SK-N-SH treated with all-trans-retinoic acid at 6 μM for 48 hours (cell line): Measurements from ENCODE around the gene MAT1A.

Experiments used
- ATAC-seq: fragments of 200-7000 bp; cut with Tn5 transposase; 3 replicates; pipeline ENCODE4 v1.9.1; 2020; ENCODE audit warnings: mild to moderate bottlenecking, moderate library complexity
- ARNTL ChIP-seq: fragments of 450-650 bp; formaldehyde crosslinking; IDR thresholded peaks from 2 replicates; pipeline ENCODE4 v1.5.0; 2020; ENCODE audit warnings: low read depth, mild to moderate bottlenecking, moderate library complexity, borderline replicate concordance
- BACH2 ChIP-seq: fragments of 250-450 bp; sonication (Bioruptor Pico); IDR thresholded peaks from 2 replicates; pipeline ENCODE4 v1.9.0; 2021; ENCODE audit warnings: mild to moderate bottlenecking, borderline replicate concordance
- CSDC2 ChIP-seq: fragments of 250-450 bp; sonication (Bioruptor Pico); IDR thresholded peaks from 2 replicates; pipeline ENCODE4 v1.5.0; 2020; ENCODE audit warnings: mild to moderate bottlenecking, moderate library complexity
- ESRRG ChIP-seq: fragments of 250-450 bp; sonication (Bioruptor Pico); IDR thresholded peaks from 2 replicates; pipeline ENCODE4 v1.6.1; 2021; ENCODE audit warnings: mild to moderate bottlenecking
- ISL1 ChIP-seq: fragments of 250-450 bp; sonication (Bioruptor Pico); IDR thresholded peaks from 2 replicates; pipeline ENCODE4 v2.1.2; 2022; ENCODE audit warnings: mild to moderate bottlenecking, moderate library complexity
- OSR1 ChIP-seq: fragments of 250-450 bp; sonication (Bioruptor Pico); IDR thresholded peaks from 2 replicates; pipeline ENCODE4 v1.8.0; 2022; ENCODE audit warnings: moderate library complexity, mild to moderate bottlenecking, inconsistent platforms
- SNAI2 ChIP-seq: fragments of 250-450 bp; sonication (Bioruptor Pico); IDR thresholded peaks from 2 replicates; pipeline ENCODE4 v1.5.0; 2020; ENCODE audit warnings: mild to moderate bottlenecking, moderate library complexity
- TCF4 ChIP-seq: fragments of 250-450 bp; sonication (Bioruptor Pico); IDR thresholded peaks from 2 replicates; pipeline ENCODE4 v1.8.0; 2021; ENCODE audit warnings: mild to moderate bottlenecking, moderate library complexity, borderline replicate concordance
- TOX ChIP-seq: fragments of 250-450 bp; sonication (Bioruptor Pico); IDR thresholded peaks from 2 replicates; pipeline ENCODE4 v1.8.0; 2021; ENCODE audit warnings: mild to moderate bottlenecking, moderate library complexity, borderline replicate concordance
- ZC3H10 ChIP-seq: fragments of 250-450 bp; sonication (Bioruptor Pico); IDR thresholded peaks from 2 replicates; pipeline ENCODE4 v1.5.1; 2021; ENCODE audit warnings: mild to moderate bottlenecking, moderate library complexity
- ZFP30 ChIP-seq: fragments of 450-650 bp; formaldehyde crosslinking; IDR thresholded peaks from 2 replicates; pipeline ENCODE4 v1.5.0; 2022; ENCODE audit warnings: mild to moderate bottlenecking, moderate library complexity
- ZNF565 ChIP-seq: fragments of 450-650 bp; formaldehyde crosslinking; conservative IDR thresholded peaks from 2 replicates; pipeline ENCODE4 v1.5.0; 2020; ENCODE audit warnings: low read depth, mild to moderate bottlenecking, moderate library complexity
- ZNF70 ChIP-seq: fragments of 450-650 bp; formaldehyde crosslinking; IDR thresholded peaks from 2 replicates; pipeline ENCODE4 v1.5.0; 2020; ENCODE audit warnings: mild to moderate bottlenecking, moderate library complexity
- ZNF8 ChIP-seq: fragments of 450-650 bp; formaldehyde crosslinking; IDR thresholded peaks from 2 replicates; pipeline ENCODE4 v1.5.0; 2020; ENCODE audit warnings: mild to moderate bottlenecking, moderate library complexity
- TF ChIP-seq, protein P1 (sequence below): fragments of 250-450 bp; sonication (Bioruptor Pico); IDR thresholded peaks from 2 replicates; pipeline ENCODE4 v1.8.0; 2021; ENCODE audit warnings: low read depth, mild to moderate bottlenecking, moderate library complexity, borderline replicate concordance
- TF ChIP-seq, protein P2 (sequence below): fragments of 250-450 bp; sonication (Bioruptor Pico); IDR thresholded peaks from 2 replicates; pipeline ENCODE4 v1.8.0; 2020; ENCODE audit warnings: mild to moderate bottlenecking, moderate library complexity, borderline replicate concordance
- TF ChIP-seq, protein P3 (sequence below): fragments of 250-450 bp; sonication (Bioruptor Pico); IDR thresholded peaks from 2 replicates; pipeline ENCODE4 v1.5.1; 2021; ENCODE audit warnings: mild to moderate bottlenecking, moderate library complexity
- TF ChIP-seq, protein P4 (sequence below): fragments of 250-450 bp; sonication (Bioruptor Pico); IDR thresholded peaks from 2 replicates; pipeline ENCODE4 v1.5.0; 2020; ENCODE audit warnings: mild to moderate bottlenecking, moderate library complexity
- TF ChIP-seq, protein P5 (sequence below): fragments of 250-450 bp; sonication (Bioruptor Pico); IDR thresholded peaks from 2 replicates; pipeline ENCODE4 v1.5.1; 2020; ENCODE audit warnings: low read depth, mild to moderate bottlenecking, moderate library complexity

MAT1A gene

DNA sequence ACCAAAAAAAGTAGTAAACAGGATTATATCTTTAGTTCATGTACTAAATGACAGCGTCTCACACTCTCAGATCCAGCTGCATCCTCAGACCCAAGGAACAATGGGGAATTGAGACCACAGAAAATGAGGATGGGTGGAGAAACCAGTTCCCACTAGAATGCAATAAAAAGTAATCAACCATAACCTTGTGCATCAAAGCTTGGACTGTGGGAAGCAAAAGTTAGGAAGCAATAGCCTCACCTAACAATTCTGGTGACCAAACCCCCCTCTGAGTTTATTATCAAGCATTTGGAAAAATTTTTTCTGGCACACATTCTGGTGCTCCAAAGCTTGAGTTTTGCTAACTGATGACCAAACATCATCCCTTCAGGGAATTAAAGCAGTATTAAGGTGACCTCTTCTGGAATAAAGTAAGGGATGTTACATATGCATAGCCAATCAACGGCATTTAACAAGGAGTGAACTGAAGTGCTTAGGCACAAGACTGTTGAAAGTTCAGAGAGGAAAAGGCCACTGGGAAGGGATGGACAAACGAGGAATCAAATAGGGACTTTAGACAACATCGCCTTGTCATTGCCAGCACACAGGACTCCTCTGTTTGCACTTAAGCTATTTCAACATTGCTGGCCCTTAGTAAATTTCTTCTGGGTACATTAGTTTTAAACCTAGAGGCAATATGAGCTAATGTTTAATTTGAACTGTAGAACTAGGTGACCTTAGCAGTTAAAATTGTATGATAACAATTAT is 1.2 kb upstream of the MAT1A start:
- no peak for ATAC-seq
- TF ChIP-seq ARNTL (CRISPR knock-in tag) (no peak), ESRRG (CRISPR knock-in tag) (no peak)

DNA sequence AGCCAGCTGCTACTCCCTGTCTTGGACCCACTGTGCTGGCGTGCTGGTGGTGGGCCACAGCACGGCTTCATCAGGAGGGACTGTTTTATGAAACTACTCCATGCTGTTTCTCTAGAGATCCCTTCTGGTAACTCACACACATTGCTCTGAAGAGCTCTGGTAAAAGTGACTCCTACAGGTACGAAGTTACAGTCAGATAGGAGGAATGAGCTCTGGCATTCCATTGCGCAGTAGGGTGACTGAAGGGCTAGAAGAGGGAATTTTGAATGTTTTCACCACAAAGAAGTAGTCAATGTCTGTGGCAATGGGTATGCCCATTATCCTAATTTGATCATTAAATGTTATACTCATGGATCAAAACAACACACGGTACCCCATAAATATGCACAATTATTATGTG is 609 bp downstream of the MAT1A start:
- ATAC-seq, result no peak
- TF ChIP-seq, protein P1, sequence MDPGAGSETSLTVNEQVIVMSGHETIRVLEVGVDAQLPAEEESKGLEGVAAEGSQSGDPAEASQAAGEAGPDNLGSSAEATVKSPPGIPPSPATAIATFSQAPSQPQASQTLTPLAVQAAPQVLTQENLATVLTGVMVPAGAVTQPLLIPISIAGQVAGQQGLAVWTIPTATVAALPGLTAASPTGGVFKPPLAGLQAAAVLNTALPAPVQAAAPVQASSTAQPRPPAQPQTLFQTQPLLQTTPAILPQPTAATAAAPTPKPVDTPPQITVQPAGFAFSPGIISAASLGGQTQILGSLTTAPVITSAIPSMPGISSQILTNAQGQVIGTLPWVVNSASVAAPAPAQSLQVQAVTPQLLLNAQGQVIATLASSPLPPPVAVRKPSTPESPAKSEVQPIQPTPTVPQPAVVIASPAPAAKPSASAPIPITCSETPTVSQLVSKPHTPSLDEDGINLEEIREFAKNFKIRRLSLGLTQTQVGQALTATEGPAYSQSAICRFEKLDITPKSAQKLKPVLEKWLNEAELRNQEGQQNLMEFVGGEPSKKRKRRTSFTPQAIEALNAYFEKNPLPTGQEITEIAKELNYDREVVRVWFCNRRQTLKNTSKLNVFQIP (CRISPR knock-in tag), result no peak
- TF ChIP-seq TOX (CRISPR knock-in tag) (no peak), BACH2 (no peak)

DNA sequence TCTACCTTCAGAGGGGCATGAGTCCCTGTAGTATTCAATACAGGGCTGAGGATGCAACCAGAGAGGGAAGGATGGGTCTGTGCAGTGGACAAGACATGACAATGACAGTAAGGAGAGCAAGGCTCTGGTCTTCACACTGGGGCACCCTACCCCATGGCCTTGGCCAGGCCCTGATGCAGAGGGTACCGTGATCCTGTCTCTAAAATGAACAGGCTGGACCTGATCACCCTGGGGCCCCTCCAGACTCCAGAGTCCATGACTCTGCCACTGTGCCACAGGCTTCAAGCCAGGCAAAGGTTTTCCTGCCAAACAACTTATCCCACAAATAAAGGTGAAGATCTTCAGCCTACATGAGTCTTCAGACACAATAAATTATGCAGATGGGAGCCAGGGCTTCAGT is 4.9 kb downstream of the MAT1A start:
- TF ChIP-seq ZC3H10 (no peak), ESRRG (CRISPR knock-in tag) (no peak), ZNF8 (CRISPR knock-in tag) (no peak), TCF4 (CRISPR knock-in tag) (no peak), ZNF70 (CRISPR knock-in tag) (no peak), SNAI2 (no peak), ARNTL (CRISPR knock-in tag) (no peak), ZNF565 (CRISPR knock-in tag) (no peak), TOX (CRISPR knock-in tag) (no peak), CSDC2 (CRISPR knock-in tag) (no peak), ZFP30 (no peak), OSR1 (no peak), BACH2 (no peak), ISL1 (CRISPR knock-in tag) (no peak)
- TF ChIP-seq, protein P2, sequence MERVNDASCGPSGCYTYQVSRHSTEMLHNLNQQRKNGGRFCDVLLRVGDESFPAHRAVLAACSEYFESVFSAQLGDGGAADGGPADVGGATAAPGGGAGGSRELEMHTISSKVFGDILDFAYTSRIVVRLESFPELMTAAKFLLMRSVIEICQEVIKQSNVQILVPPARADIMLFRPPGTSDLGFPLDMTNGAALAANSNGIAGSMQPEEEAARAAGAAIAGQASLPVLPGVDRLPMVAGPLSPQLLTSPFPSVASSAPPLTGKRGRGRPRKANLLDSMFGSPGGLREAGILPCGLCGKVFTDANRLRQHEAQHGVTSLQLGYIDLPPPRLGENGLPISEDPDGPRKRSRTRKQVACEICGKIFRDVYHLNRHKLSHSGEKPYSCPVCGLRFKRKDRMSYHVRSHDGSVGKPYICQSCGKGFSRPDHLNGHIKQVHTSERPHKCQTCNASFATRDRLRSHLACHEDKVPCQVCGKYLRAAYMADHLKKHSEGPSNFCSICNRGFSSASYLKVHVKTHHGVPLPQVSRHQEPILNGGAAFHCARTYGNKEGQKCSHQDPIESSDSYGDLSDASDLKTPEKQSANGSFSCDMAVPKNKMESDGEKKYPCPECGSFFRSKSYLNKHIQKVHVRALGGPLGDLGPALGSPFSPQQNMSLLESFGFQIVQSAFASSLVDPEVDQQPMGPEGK, result no peak
- TF ChIP-seq, protein P1 (CRISPR knock-in tag), result no peak
- TF ChIP-seq, protein P3, sequence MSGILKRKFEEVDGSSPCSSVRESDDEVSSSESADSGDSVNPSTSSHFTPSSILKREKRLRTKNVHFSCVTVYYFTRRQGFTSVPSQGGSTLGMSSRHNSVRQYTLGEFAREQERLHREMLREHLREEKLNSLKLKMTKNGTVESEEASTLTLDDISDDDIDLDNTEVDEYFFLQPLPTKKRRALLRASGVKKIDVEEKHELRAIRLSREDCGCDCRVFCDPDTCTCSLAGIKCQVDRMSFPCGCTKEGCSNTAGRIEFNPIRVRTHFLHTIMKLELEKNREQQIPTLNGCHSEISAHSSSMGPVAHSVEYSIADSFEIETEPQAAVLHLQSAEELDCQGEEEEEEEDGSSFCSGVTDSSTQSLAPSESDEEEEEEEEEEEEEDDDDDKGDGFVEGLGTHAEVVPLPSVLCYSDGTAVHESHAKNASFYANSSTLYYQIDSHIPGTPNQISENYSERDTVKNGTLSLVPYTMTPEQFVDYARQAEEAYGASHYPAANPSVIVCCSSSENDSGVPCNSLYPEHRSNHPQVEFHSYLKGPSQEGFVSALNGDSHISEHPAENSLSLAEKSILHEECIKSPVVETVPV (CRISPR knock-in tag), result no peak
- TF ChIP-seq, protein P4, sequence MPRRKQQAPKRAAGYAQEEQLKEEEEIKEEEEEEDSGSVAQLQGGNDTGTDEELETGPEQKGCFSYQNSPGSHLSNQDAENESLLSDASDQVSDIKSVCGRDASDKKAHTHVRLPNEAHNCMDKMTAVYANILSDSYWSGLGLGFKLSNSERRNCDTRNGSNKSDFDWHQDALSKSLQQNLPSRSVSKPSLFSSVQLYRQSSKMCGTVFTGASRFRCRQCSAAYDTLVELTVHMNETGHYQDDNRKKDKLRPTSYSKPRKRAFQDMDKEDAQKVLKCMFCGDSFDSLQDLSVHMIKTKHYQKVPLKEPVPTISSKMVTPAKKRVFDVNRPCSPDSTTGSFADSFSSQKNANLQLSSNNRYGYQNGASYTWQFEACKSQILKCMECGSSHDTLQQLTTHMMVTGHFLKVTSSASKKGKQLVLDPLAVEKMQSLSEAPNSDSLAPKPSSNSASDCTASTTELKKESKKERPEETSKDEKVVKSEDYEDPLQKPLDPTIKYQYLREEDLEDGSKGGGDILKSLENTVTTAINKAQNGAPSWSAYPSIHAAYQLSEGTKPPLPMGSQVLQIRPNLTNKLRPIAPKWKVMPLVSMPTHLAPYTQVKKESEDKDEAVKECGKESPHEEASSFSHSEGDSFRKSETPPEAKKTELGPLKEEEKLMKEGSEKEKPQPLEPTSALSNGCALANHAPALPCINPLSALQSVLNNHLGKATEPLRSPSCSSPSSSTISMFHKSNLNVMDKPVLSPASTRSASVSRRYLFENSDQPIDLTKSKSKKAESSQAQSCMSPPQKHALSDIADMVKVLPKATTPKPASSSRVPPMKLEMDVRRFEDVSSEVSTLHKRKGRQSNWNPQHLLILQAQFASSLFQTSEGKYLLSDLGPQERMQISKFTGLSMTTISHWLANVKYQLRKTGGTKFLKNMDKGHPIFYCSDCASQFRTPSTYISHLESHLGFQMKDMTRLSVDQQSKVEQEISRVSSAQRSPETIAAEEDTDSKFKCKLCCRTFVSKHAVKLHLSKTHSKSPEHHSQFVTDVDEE (CRISPR knock-in tag), result no peak
- TF ChIP-seq, protein P5, sequence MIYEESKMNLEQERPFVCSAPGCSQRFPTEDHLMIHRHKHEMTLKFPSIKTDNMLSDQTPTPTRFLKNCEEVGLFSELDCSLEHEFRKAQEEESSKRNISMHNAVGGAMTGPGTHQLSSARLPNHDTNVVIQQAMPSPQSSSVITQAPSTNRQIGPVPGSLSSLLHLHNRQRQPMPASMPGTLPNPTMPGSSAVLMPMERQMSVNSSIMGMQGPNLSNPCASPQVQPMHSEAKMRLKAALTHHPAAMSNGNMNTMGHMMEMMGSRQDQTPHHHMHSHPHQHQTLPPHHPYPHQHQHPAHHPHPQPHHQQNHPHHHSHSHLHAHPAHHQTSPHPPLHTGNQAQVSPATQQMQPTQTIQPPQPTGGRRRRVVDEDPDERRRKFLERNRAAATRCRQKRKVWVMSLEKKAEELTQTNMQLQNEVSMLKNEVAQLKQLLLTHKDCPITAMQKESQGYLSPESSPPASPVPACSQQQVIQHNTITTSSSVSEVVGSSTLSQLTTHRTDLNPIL (CRISPR knock-in tag), result no peak
- TF ChIP-seq, all 23 proteins: peak for 0

More for the DNA sequence above, 4.9 kb downstream of the MAT1A start:
- no peak for ATAC-seq
